ENCODE results near the gene ADCY6.

ADCY6 gene

GRCh38 chr12:48815126-48816110 is 26.5 kb upstream of the ADCY6 start:
- peak; percentile 54 for DNase-seq
- ATAC-seq: peak; percentile 42

DNA sequence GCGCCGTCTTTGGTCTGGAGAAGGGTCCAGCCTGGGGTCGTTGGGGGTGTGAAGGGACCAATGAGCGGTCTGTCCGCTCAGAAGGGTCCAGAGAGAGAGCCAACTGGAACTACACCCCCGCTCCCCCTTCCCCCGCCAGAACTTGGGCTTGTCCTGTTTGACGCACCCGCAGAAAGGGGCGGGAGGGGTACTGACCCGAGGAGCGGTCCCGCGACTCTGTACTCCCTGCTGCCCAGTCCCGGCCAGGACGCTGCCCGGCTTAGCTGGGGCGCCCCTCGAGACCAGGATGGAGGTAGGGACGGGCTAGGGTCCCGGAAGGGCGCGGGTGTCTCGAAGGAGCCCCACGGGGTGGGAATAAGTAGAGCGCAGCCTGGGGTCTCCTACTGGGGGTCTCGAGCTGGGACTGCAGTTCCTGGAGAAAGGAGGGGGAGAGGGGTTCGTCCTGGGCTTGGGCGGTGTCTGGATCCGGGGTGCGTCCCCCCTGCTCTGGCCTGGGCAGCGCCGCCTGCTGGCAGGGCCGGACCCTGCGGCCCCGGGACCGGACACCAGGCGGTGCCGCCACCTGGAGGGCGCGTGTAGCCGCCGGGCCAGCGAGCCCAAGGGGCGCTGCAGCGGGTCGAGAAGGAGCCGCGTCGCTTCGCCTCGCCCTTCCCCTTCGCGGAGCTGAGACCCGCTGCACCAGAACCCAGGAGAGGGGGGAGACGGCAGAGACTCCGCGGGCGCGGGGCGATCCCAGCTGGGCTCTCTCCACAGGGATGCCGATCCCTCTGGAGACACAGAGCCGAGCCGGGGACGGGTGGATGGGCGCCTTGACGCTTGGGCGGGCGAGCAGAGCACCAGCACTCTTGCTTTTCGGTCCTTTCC is 25.6 kb upstream of the ADCY6 start:
- DNase-seq: peak; percentile 93

GRCh38 chr12:48813465-48814261 is 24.8 kb upstream of the ADCY6 start:
- ATAC-seq (no peak), DNase-seq (no peak)

More for the DNA sequence above, 25.6 kb upstream of the ADCY6 start:
- peak; percentile 80 for ATAC-seq

GRCh38 chr12:48812389-48812788 is 23.5 kb upstream of the ADCY6 start:
- DNase-seq (no peak), ATAC-seq (no peak)

GRCh38 chr12:48811437-48812090 is 22.7 kb upstream of the ADCY6 start:
- ATAC-seq: no peak
- DNase-seq: no peak

- DNase-seq (no peak), ATAC-seq (no peak)
Measured at GRCh38 chr12:48810903-48811431, 22.1 kb upstream of the ADCY6 start.

- no peak for DNase-seq
- ATAC-seq: no peak
Measured at GRCh38 chr12:48807981-48808380, 19.1 kb upstream of the ADCY6 start.

- no peak for ATAC-seq
- DNase-seq: no peak
Measured at GRCh38 chr12:48803675-48804074, 14.8 kb upstream of the ADCY6 start.

DNA sequence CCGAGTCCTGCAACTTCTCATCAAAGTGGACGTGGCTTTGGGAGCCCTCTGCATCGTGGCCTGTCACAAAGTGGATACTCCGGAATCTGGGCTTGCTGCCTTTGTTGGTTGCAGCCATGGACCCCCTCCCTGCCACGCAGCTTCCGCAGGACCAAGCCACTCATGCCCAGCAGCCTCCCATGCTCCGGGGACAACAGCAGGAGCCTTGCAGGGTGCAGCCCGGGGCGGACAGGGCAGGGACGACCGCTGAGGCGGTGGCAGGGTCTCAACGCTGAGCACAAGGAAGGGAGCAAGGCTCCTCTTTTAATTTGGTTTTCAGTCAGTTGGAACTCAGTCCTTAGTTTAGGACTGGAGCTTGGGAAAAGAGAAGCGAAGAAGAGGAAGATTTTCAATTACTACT is 12.1 kb upstream of the ADCY6 start:
- no peak for ATAC-seq

GRCh38 chr12:48800457-48800856 is 11.6 kb upstream of the ADCY6 start:
- DNase-seq: no peak
- no peak for ATAC-seq

More for the DNA sequence above, 12.1 kb upstream of the ADCY6 start:
- DNase-seq: no peak

DNA sequence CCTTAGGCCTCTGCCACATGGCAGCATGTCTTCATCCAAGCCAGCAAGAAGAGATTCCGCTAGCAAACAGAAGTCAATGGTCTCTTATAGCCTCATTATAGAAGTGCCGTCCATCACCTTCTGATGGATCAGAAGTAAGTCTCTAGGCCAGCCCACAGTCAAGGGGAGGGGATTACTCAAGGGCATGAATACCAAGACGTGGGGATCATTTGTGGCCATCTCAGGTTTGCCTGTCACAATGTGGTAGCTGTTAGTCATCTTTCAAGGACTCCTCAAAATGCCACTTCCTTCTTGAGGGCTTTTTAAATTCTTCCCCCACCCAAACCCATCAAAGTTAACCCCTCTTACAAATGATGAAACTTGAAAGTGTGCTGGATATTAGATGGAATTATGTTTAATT is 8.1 kb upstream of the ADCY6 start:
- DNase-seq (peak; percentile 52), ATAC-seq (peak; percentile 95)

DNA sequence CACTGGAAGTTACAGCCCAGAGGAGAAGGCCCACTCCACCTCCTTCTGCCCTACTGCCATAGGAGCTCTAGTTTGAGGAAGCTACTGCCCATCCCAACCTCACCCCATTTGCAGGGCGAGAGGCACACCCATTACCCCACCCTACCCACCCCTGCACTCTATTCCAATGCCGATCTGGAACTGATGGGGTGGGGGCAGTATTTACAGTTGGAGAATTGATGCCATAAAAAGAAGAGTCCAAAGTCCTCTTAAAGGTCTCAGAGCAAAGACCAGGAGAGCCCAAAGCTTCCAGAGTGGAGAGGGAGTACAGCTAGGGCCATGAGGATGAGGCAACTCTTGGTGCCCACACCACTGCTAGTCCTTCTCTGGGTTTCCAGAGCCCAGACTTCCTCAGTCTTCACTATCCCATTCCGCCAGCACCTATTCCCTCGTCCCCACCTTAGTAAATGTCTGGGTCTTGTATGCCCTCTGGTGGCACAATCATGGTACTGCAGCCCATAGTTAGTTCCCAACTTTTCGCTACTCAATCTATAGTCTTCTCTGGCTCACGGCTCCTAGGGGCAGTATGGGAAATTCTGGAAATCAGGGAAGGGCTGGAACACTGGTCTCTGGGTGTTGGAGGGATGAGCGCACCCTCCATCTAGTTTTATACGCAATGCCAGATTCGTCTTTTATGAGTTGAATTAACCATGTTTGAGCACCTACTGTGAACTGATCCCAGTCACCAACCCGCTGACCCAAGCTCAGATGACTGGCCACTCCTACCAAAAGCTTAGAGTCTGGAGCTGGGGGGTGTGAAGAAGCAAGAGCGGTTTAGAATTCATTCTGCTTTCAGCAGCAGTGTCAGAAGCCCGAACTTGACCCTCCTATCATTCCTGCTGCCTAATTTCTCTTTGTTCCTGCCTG is 6.9 kb upstream of the ADCY6 start:
- DNase-seq: peak; percentile 64
- peak; percentile 61 for ATAC-seq

DNA sequence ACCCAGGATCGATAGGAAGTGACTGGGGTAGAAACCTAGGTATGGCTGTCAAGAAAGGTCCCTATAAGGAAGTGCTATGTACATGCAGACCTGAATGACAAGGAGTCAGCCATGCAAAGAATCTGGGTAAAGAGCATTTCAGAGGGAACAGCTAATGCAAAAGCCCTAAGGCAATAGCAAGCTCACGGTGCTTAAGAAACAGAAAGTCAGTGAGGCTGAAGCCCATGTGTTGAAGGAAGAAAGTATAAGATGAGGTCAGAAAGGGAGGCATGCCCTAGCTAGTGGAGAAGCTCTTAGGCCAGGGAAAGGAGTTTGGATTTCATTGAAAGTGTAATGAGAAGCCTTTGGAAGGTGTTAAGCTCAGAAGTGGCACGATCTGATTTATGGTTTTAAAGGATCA is 6.0 kb upstream of the ADCY6 start:
- DNase-seq (no peak), ATAC-seq (no peak)

DNA sequence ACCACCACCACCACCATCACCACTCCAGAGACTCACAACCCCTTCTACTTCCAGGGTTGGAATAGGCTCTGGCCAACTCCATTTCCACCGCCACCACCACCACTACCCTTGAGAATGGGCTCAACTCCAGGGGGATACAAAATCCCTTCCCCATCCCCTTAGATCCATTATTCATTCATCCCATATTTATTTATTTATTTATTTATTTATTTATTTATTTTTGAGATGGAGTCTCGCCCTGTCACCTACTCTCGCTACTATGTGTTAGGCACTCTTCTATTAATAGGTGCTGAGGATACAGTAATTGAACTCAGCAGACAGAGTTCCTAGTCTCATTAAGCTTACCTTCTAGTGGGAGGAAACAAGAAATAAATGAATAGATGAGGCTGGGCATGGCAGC is 4.8 kb upstream of the ADCY6 start:
- DNase-seq (no peak), ATAC-seq (no peak)

DNA sequence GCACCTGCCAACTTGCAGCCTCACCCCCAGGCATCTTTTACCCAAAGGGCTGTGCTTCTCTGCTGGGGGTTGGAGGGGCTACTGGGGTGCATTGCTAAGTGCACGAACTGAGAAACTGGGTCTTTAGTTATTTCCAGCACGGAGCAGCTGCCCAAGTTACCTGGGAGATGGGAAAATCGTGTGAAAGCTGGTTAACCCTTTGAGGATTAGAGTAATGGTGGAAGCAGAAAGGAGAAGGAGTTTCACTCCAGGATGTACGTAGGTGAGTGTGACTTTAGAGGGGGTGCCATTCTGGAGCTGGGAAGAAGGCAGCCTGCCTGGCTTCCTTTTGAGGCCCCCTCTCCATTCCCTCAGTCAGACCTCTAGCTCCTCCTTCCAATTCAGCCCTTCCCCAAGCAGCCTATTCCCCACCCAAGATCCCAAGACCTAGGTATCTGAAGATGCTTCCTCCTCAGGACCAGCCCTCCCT is 1.0 kb upstream of the ADCY6 start:
- ATAC-seq (no peak), DNase-seq (no peak)

DNA sequence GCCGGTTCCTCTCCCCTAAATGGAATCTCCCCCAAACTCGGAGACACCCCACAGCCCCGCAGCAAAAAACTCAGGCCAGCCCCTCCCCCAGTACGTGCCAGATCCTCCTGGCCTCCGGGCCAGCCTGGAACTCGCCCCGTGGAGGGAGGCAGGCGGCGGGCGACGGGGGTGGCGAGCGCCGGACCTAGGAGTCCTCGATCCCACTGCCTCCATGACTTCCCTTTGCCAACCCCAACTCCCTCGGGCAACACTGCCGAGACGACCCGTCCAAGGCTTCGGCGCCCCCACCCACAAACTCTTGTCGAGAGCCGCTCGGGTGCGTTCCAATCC is 400 bp downstream of the ADCY6 start:
- DNase-seq (no peak), ATAC-seq (no peak)

DNA sequence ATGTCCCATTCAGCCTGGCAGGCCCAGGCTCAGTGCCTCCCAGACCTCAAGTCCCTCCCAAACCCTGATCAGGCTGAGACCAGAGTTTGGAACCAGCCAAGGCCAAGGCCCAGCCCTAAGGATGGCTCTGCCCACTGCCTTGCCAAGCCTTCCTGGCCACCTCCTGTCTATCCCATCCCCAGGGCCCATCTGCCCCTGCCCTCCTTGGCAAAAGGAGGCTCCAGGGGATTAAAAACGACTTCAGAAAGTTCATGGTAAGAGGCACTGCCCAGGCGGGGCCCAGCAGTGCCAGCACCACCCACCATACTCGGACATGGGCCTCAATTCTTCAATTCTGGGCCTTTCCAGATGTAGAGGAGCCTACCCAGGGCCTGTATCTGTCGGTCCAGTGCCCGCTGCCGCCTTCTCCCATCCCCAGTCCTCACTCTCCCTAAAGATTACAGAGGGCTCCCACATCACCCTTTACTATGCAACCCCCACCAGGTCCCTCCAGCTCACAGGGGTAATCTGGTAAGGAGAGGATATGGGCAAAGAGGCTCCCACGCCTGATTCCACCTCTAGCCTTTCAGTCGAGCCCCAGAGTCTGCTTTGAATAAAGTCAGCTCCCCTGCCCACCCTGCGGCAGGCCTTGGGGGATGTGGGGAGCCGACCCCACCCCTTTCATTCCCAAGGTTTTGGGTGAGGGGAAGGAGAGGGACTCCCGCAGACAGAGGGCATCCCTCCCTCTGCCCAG is 932 bp downstream of the ADCY6 start:
- no peak for ATAC-seq
- no peak for DNase-seq

- no peak for ATAC-seq
- no peak for DNase-seq
Measured at GRCh38 chr12:48786591-48787544, 2.0 kb downstream of the ADCY6 start.
